IMR-90 (cell line): ENCODE data around the gene AK1. TPM values are rescaled to one million over a fixed set of nuclear protein-coding genes. Genes with fewer than 3 reads are reported as not detected.
A peak's percentile ranks its signal among the peaks of the same experiment; 100 is the strongest.

Experiments
- ATAC-seq: fragments of 200-7000 bp; cut with Tn5 transposase; 2 replicates; pipeline ENCODE4 v1.9.1; 2020; ENCODE audit warnings: low read depth, mild to moderate bottlenecking, moderate library complexity
- BruUV-seq: library from RNA; stranded (reverse); fragments of 400-500 nt; replicated peaks from 2 replicates; lab custom pipeline; 2021; lab: Mats Ljungman, UMichigan
- CTCF ChIA-PET: fragments of 300-600 bp; formaldehyde crosslinking; extraction: SDS; loops from one replicate; lab custom pipeline; 2021; ENCODE audit warnings: antibody characterized with exemption; lab: Yijun Ruan, JAX
- POLR2A ChIA-PET: fragments of 300-600 bp; sonication (Branson Sonifier 250); formaldehyde crosslinking; loops from one replicate; lab custom pipeline; 2022; ENCODE audit warnings: antibody characterized with exemption; ENCODE audit not compliant: unreplicated experiment; lab: Charles Lee
- DNase-seq: peaks from one replicate; pipeline ENCODE4 v3.0.0; 2013
- H2AFZ ChIP-seq: replicated peaks from 2 replicates; pipeline ENCODE3; 2013; ENCODE audit warnings: low read length, mild to moderate bottlenecking; ENCODE audit not compliant: poor library complexity
- H2AK5ac ChIP-seq: 2 replicates; pipeline ENCODE4 v1.6.1; 2013; ENCODE audit warnings: low read depth, low read length, inconsistent platforms
- H2AK9ac ChIP-seq: replicated peaks from 2 replicates; pipeline ENCODE3; 2013; ENCODE audit warnings: mild to moderate bottlenecking, low read depth, low read length, moderate library complexity; ENCODE audit not compliant: poor library complexity
- H2BK120ac ChIP-seq: 2 replicates; pipeline ENCODE4 v1.6.1; 2013; ENCODE audit warnings: low read depth, low read length, inconsistent platforms
- H2BK15ac ChIP-seq: 3 replicates; pipeline ENCODE4 v1.6.1; 2013; ENCODE audit warnings: low read depth, low read length, inconsistent platforms
- H2BK20ac ChIP-seq: 2 replicates; pipeline ENCODE4 v1.6.1; 2013; ENCODE audit warnings: low read depth, mild to moderate bottlenecking, inconsistent platforms, low read length, moderate library complexity
- H2BK5ac ChIP-seq: 2 replicates; pipeline ENCODE4 v1.6.1; 2013; ENCODE audit warnings: mild to moderate bottlenecking, low read depth, low read length, inconsistent platforms; ENCODE audit not compliant: poor library complexity, severe bottlenecking
- H3K14ac ChIP-seq: replicated peaks from 2 replicates; pipeline ENCODE4 v1.6.1; 2013; ENCODE audit warnings: low read depth, low read length, inconsistent platforms
- H3K18ac ChIP-seq: 2 replicates; pipeline ENCODE4 v1.6.1; 2013; ENCODE audit warnings: low read depth, low read length, control low read depth
- H3K23ac ChIP-seq: 2 replicates; pipeline ENCODE4 v1.6.1; 2013; ENCODE audit warnings: low read depth, low read length, inconsistent platforms
- H3K27ac ChIP-seq: 2 replicates; pipeline ENCODE4 v1.5.1; 2013; ENCODE audit warnings: mild to moderate bottlenecking, control low read depth, low read length; ENCODE audit not compliant: insufficient read depth
- H3K27me3 ChIP-seq: 2 replicates; pipeline ENCODE4 v1.6.1; 2013; ENCODE audit warnings: low read length; ENCODE audit not compliant: control insufficient read depth, insufficient read depth
- H3K36me3 ChIP-seq: 2 replicates; pipeline ENCODE4 v1.6.1; 2013; ENCODE audit warnings: low read length, mixed read lengths; ENCODE audit not compliant: control insufficient read depth, insufficient read depth
- H3K4ac ChIP-seq: 2 replicates; pipeline ENCODE4 v1.6.1; 2013; ENCODE audit warnings: low read depth, low read length, inconsistent platforms
- H3K4me1 ChIP-seq: 2 replicates; pipeline ENCODE4 v1.6.1; 2013; ENCODE audit warnings: low read length, mixed read lengths; ENCODE audit not compliant: control insufficient read depth, insufficient read depth
- H3K4me2 ChIP-seq: 2 replicates; pipeline ENCODE4 v1.6.1; 2013; ENCODE audit warnings: low read depth, mild to moderate bottlenecking, control low read depth, low read length, moderate library complexity
- H3K4me3 ChIP-seq: 2 replicates; pipeline ENCODE4 v1.5.1; 2013; ENCODE audit warnings: low read depth, mild to moderate bottlenecking, control low read depth, low read length, moderate library complexity; ENCODE audit not compliant: insufficient read depth
- H3K56ac ChIP-seq: 2 replicates; pipeline ENCODE4 v1.6.1; 2013; ENCODE audit warnings: low read length, inconsistent platforms; ENCODE audit not compliant: insufficient read depth; ENCODE audit errors: extremely low read depth
- H3K79me1 ChIP-seq, 2 experiments: 2 replicates each; pipeline ENCODE4 v1.6.1; 2013; ENCODE audit warnings: low read length in 2 of 2, inconsistent platforms in 1 of 2, low read depth in 1 of 2
- H3K9ac ChIP-seq: 2 replicates; pipeline ENCODE4 v1.6.1; 2013; ENCODE audit warnings: low read depth, low read length, control low read depth
- H3K9me1 ChIP-seq: 2 replicates; pipeline ENCODE4 v1.6.1; 2013; ENCODE audit warnings: low read length, inconsistent platforms; ENCODE audit not compliant: insufficient read depth
- H3K9me3 ChIP-seq: 2 replicates; pipeline ENCODE4 v1.6.1; 2013; ENCODE audit warnings: low read length; ENCODE audit not compliant: control insufficient read depth, insufficient read depth
- H4K20me1 ChIP-seq: 2 replicates; pipeline ENCODE4 v1.6.1; 2013; ENCODE audit warnings: low read length, inconsistent platforms; ENCODE audit not compliant: insufficient read depth
- H4K5ac ChIP-seq: 2 replicates; pipeline ENCODE4 v1.6.1; 2013; ENCODE audit warnings: mild to moderate bottlenecking, low read depth, low read length, control low read depth
- H4K8ac ChIP-seq, 2 experiments: 2 replicates each; pipeline ENCODE4 v1.6.1; 2013; ENCODE audit warnings: low read depth in 2 of 2, low read length in 2 of 2, control low read depth in 1 of 2, inconsistent platforms in 1 of 2
- H4K91ac ChIP-seq: 2 replicates; pipeline ENCODE4 v1.6.1; 2013; ENCODE audit warnings: low read depth, low read length, inconsistent platforms; ENCODE audit not compliant: insufficient read depth
- FOS ChIP-seq: fragments of 150-350 bp; IDR thresholded peaks from 2 replicates; pipeline ENCODE4 v1.6.1; 2016; ENCODE audit warnings: low read depth, low read length
- WGBS, 2 experiments: methylation state at CpG; one replicate each; pipeline versions ENCODE4 v1.1.5 to v1.1.7; 2013; ENCODE audit warnings: missing lambda C conversion rate in 2 of 2; ENCODE audit not compliant: insufficient read length in 1 of 2; ENCODE audit errors: extremely low coverage in 2 of 2; 5-methylcytosine and 5-hydroxymethylcytosine counted together
- dilution Hi-C: fragments of 300-500 bp; cut with HindIII; formaldehyde crosslinking; loops from one replicate; pipeline ENCODE4 v1.14.3; 2018; ENCODE audit warnings: low sequenced_read_pairs; ENCODE audit not compliant: unreplicated experiment
- in situ Hi-C: fragments of 300-500 bp; cut with MboI; formaldehyde crosslinking; loops from 3 replicates; pipeline ENCODE4 v1.14.3; 2019; ENCODE audit warnings: low sequenced_read_pairs, inconsistent platforms, mixed read lengths
- intact Hi-C: fragments of 100-400 bp; cut with micrococcal nuclease; formaldehyde crosslinking; loops from 2 replicates; pipeline ENCODE4 v1.10.0; 2022
- polyA plus RNA-seq, 3 experiments: library from polyadenylated mRNA; depleted of rRNA; stranded (reverse); fragments of >200 nt; gene quantifications; 2 replicates each; pipeline ENCODE4 v1.2.3, GENCODE V29; 2012; ENCODE audit warnings: low replicate concordance in 1 of 3
- total RNA-seq: library from RNA; depleted of rRNA; stranded (reverse); fragments of >200 nt; gene quantifications from 2 replicates; pipeline ENCODE4 v1.2.3, GENCODE V29; 2012
- TF ChIP-seq, protein P1 (sequence below): fragments of 150-350 bp; IDR thresholded peaks from 2 replicates; pipeline ENCODE4 v1.6.1; 2017; ENCODE audit warnings: mild to moderate bottlenecking, antibody characterized with exemption, low read length, low read depth

Gene AK1
- total and polyA plus RNA-seq, 2 of the 4 experiments (the other 2 are of a cell fraction): 44.8 to 119 TPM

GRCh38 chr9:127833555-127833954, 43.9 kb downstream of the AK1 start:
- peak; percentile 55 for DNase-seq
- no TSS peak for BruUV-seq
- no peak overlapping the region for H3K9ac ChIP-seq
- H3K9me3 ChIP-seq: no peaks in the 10 kb centered on the region
- ChIA-PET POLR2A (no interaction called here), CTCF (interaction anchor here (0.6 to 0.7 kb wide), 2 partner anchors 33 to 201 kb away, joined by 3 read pairs; no protein-coding TSS in a partner anchor)
- no peak overlapping the region for H3K4me2 ChIP-seq
- H3K4ac ChIP-seq: no peak overlapping the region
- peaks cover 37% of the 10 kb centered on the region for H3K4me1 ChIP-seq
- dilution Hi-C loops (no loop called here), intact Hi-C loops (no loop called here), in situ Hi-C loops (no loop called here)
- H3K4me3 ChIP-seq: no peak overlapping the region
- peaks cover 24 to 63% of the 10 kb centered on the region in 2 experiments for H3K79me1 ChIP-seq
- peak overlapping the region; percentile 0; the same call in 1 of the 2 replicates for H3K14ac ChIP-seq
- H3K27me3 ChIP-seq: no peaks in the 10 kb centered on the region
- no peak overlapping the region for H2AK5ac ChIP-seq
- H2AFZ ChIP-seq: no peak overlapping the region
- peak overlapping the region; percentile 42; the same call in 1 of the 2 replicates for H3K27ac ChIP-seq
- H3K9me1 ChIP-seq: peaks cover 36% of the 10 kb centered on the region
- no peak for ATAC-seq
- H3K23ac ChIP-seq: no peak overlapping the region
- no CpG with 5 or more reads among the region's 1 CpG for WGBS, 2 experiments
- H2BK5ac ChIP-seq: peak overlapping the region; percentile 48
- 0 out of 2 replicates have a peak overlapping the region, but pooled peaks have one; percentile 21 for H4K5ac ChIP-seq
- peaks cover 4% of the 10 kb centered on the region for H3K36me3 ChIP-seq
- peak overlapping the region; percentile 24; the same call in 1 of the 2 replicates for H2BK20ac ChIP-seq
- no peaks in the 10 kb centered on the region; the same call in 1 of the 2 replicates for H4K20me1 ChIP-seq
- no peak overlapping the region for H2BK120ac ChIP-seq
- no peak overlapping the region for H2AK9ac ChIP-seq
- peak overlapping the region; percentile 55; the same call in 1 of the 3 replicates for H2BK15ac ChIP-seq
- TF ChIP-seq, protein P1, sequence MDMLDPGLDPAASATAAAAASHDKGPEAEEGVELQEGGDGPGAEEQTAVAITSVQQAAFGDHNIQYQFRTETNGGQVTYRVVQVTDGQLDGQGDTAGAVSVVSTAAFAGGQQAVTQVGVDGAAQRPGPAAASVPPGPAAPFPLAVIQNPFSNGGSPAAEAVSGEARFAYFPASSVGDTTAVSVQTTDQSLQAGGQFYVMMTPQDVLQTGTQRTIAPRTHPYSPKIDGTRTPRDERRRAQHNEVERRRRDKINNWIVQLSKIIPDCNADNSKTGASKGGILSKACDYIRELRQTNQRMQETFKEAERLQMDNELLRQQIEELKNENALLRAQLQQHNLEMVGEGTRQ: no peak
- no peak for TF ChIP-seq FOS
- peak overlapping the region in 1 of 2 experiments; percentile 61; a peak in 2 of 4 replicates for H4K8ac ChIP-seq
- H3K18ac ChIP-seq: no peak overlapping the region
- H4K91ac ChIP-seq: no peak overlapping the region
- no peak overlapping the region for H3K56ac ChIP-seq
